Left forelimb (tissue), 1 donor: ENCODE data around the gene NSF.
A peak's percentile ranks its signal among the peaks of the same experiment; 100 is the strongest.
"Not testable (repeated sequence)": the region's sequence is repeated elsewhere in the genome, so short reads cannot be mapped to it uniquely, and the experiment has no call there.

Experiments used
- DNase-seq: peaks from one replicate; pipeline ENCODE4 v3.0.0-alpha.2; 2018; ENCODE audit warnings: low spot score

Gene NSF

DNA sequence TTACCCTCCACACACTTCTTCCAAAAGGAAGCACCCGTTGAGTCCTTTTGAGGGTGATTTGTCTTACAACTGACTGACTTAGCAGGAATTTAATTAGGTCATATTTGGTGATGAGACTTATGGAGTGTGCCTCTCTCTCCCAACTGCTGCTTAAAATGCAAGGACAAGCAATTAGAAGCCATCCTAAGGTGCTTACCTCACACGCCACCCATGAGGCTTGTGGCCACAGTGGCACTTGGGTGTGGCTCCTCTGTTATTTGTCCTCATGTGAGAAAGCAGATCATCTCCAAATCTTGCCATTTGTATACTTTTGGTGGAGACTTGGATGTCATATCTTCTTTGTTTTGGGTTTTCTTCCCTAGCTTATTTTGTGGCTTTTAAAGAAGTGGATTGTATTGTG lies 166.4 kb downstream of the NSF start:
- no peak for DNase-seq

- DNase-seq, result not testable (repeated sequence)
Measured at GRCh38 chr17:46757588-46757987, 167.1 kb downstream of the NSF start.

GRCh38 chr17:46758614-46759013 lies 168.1 kb downstream of the NSF start:
- no peak for DNase-seq

GRCh38 chr17:46759141-46759540 lies 168.7 kb downstream of the NSF start:
- no peak for DNase-seq

DNA sequence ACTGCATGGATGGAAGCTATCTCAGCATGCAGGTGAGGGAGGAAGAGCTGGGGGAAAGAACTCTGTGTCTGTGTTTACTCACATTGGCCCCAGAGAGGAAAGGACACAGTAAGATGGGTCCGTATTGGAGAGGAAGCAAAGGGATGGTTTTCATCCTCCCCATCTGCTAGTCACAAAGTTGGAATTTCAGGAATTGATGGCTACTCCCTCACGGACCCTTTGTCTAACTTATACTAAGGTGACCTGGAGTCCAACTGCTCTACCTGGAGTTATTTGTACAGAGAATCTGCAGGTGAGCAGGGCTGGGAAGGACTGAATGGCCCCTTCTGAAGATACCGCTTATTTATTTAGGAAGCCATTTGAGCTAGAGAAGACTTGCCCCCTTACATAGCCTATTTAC lies 172.9 kb downstream of the NSF start:
- DNase-seq, result no peak

GRCh38 chr17:46764000-46764708 lies 173.7 kb downstream of the NSF start:
- no peak for DNase-seq

- DNase-seq, result no peak
Measured at GRCh38 chr17:46764709-46765401, 174.4 kb downstream of the NSF start.

DNA sequence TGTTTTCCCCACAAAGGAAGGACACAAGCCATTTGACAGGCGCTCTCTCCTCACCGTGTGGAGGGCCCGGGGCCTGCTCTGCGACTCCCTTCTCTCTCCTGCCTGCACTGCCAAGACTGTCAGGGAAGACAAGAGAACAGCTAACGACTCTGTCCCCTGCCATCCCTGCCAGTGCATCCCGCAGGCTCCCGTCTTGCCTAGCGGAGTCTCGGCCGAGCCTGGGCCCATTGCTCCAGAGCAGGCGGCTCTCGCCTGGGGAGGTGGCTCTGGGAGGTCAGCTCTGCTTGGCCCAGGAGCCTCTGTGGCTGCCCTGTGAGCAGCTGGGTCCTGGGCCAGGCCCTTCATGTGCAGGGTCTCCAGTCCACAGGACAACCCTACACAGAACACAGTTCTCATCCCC lies 175.0 kb downstream of the NSF start:
- no peak for DNase-seq

GRCh38 chr17:46766493-46767491 lies 176.3 kb downstream of the NSF start:
- DNase-seq, result no peak

- no peak for DNase-seq
Measured at GRCh38 chr17:46768540-46768870, 178.0 kb downstream of the NSF start.

GRCh38 chr17:46768896-46769295 lies 178.4 kb downstream of the NSF start:
- DNase-seq, result not testable (repeated sequence)

DNA sequence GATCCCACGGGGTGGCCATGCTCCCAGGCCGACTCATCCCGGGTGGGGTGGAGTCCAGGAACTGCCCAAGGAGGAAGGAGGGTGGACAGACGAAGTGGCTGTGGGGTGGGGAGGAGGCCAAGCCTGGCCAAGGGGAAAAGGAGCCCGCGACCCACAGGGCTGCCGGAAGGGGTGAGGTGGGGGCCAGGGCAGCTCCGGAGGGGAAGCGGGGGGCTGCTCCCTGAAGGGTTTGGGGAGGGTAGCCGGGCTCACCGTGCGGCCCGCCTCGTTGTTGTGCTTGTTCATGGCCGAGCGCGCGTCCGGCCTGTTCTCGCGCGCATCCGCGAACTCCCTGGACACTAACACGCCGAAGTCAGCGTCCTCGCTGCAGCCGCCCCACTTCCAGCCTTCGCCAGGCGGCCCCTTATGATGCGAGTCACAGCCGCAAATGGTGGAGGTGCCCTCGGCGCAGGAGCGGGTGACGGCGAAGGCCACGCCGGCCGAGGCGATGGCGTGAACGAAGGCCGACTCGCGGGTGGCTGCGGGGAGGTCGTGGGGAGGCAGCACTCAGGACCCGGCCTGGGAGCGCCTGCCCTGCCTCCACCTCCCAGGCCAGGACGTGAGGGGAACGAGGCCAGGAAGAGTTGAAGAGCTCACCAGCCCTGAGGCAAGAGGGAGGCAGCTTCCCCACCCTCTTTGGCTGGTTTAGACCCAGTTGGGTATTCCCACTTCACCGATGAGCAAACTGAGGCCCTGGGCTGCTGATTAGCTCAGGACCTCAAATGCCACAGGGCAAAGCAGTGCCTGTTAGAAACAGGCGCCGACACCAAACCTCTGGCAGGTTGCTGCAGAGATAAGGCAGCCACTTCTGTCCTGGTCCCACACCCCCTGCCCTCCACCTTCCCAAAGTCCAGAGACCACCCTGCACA lies 179.3 kb downstream of the NSF start:
- no peak for DNase-seq

GRCh38 chr17:46770439-46770817 lies 180.0 kb downstream of the NSF start:
- DNase-seq, result no peak

- DNase-seq, result no peak
Measured at GRCh38 chr17:46770818-46771560, 180.5 kb downstream of the NSF start.

DNA sequence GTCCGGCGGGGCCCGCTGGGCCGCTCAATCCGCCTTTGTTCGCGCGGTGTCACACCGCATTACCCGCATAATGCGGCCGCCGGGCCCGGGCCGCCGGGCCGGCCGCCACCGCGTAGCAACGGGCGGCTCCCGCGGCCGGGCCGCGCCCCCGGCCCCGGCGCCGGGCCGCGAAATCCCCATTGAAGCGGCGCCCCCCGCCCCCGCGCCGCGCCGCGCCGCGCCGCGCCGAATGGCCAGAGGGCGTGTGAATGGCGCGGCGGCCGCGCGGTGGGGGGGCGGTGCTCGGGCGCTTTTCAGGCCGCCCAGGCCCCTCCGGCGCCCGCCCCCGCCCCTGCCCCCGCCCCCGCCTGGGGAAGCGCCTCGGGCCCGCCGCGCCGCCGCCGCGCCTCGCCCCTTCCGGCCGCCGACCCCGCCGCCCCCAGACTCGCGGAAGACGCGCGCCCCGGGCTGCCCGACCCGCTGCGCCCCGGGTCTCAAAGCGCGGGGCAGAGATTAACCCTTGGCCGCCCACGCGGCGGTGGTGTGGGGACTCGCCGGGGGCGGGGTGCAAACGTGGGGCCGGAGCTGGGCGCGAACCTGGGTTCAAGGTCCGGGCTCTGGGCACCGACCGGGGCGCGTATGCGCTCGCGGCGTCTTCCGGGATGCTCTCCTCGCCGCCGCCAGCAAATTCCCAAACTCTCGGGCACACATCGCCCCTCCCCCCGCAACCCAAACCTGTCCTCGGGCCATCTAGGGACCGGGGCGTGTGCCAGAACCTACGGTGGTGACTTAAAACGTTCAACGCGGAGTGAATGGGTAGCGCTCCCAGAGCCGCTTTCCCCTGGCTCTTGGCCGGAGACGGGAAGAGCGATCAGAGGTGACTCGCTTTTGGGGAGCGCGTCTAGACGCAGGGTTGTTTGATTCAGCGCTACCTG lies 181.3 kb downstream of the NSF start:
- DNase-seq, result no peak

GRCh38 chr17:46772475-46773220 lies 182.2 kb downstream of the NSF start:
- DNase-seq, result no peak

GRCh38 chr17:46773221-46773605 lies 182.7 kb downstream of the NSF start:
- peak; percentile 61 for DNase-seq

- peak; percentile 55 for DNase-seq
Measured at GRCh38 chr17:46773676-46774075, 183.2 kb downstream of the NSF start.

DNA sequence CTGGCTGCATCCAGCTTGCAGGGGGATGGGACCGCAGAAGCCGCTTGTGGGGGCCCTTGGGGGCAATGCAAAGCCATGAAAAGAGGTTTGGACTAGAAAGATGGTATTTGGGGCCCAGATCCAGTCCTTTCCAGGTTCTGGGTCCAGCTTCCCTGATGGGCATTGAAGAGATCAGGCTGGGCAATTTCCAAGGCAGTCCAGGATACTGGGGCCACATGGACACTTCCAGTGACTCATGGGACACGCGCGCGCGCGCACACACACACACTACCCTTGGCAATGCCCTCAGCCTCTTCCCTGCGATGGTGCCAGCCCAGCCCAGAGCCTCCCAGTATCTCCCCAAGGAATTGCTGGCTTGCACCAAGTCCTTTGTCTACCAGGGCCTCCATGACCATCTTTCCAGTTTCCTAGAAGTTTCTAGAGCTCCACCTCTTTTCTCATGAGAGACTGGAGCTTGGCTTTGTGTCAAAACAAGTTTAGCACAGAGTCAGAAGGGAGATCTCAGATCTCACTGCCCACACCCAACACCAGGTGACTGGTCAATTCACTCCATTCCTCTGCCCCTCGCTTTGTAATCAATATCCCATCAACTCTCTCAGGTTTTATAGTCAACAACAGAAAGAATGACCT lies 183.8 kb downstream of the NSF start:
- peak; percentile 61 for DNase-seq
